NCI-H2107 treated with DMSO at 0.1 percent for 48 hours (cell line): ENCODE data around the gene MED29.

Experiments used
- DNase-seq: peaks from one replicate; lab custom pipeline; 2025; ENCODE audit not compliant: unreplicated experiment; lab: John Stamatoyannopoulos, UW

The MED29 gene

DNA sequence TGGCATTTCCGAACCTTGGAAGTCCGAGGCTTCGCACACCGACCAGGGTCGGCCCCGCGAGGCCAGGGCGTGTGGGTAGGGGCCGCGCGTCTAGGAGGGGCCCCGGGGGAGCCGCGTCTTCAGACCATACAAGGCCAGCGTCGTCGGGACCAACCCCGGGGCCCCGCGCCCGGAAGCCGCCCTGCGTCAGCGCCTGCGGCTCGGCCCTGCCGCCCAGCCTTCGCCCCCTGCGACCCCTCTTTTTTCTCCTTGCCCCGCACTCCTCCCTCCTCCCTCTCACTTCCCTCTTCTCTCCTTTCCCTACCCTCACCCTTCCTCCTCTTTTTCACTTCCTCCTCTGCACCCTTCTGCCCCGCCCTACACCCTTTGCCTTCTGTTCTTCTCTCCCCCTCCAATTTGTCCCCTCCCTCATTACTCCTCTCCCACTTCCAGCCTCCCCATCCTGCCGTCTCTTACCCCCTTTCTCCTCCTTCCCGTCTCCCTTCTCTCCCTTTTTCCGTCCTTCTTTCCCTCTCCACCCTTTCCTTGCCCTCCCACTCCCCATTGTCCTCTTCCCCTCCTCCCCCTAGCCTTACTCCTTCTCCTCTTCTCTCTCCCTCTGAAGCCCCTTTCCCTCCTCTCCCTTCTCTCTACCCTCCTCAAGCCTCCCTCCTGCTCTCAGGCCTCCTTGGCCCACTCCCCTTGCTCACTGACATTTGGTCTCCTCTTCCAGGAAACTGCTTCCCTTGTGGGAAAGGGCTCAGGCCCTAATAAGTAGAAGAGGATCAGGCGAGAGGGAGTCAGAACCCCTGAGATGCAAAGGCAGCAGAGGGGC is 19.0 kb downstream of the MED29 start:
- no peak for DNase-seq

GRCh38 chr19:39410831-39411080 is 19.6 kb downstream of the MED29 start:
- DNase-seq, result no peak

DNA sequence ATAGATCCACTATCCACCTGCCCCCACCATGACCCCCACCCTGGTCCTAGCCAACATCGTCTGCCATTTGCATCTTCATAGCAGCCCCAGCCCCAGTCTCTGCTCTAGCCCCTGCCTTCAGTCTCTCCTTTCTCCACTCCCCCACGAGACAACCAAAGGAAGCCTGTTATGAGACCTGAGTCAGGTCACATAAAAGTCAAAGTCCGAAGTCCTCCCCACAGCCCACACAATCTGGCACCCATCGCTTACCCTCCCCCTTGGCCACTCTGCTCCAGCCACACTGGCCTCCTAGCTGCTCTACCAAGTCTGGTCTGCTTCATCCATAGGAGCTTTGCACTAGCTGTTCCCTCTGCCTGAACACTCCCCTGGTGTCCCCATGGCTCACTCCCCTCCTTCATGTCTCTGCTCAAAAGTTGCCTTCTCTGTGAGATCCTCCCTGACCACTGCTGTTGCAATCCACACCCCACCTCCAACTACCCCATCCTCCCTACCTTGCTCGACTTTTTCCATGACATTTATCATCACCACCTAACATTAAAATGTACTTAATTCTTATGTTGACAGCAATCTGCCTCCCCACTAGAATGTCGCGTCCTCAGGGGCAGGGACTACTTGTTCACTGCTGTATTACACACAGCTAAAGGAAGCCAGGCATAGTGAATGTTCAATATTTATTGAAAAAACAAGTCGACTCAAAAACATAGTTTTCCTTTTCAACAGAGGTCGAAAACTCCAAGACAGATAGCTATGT is 20.1 kb downstream of the MED29 start:
- no peak for DNase-seq

GRCh38 chr19:39411832-39412099 is 20.6 kb downstream of the MED29 start:
- peak; percentile 95 for DNase-seq

DNA sequence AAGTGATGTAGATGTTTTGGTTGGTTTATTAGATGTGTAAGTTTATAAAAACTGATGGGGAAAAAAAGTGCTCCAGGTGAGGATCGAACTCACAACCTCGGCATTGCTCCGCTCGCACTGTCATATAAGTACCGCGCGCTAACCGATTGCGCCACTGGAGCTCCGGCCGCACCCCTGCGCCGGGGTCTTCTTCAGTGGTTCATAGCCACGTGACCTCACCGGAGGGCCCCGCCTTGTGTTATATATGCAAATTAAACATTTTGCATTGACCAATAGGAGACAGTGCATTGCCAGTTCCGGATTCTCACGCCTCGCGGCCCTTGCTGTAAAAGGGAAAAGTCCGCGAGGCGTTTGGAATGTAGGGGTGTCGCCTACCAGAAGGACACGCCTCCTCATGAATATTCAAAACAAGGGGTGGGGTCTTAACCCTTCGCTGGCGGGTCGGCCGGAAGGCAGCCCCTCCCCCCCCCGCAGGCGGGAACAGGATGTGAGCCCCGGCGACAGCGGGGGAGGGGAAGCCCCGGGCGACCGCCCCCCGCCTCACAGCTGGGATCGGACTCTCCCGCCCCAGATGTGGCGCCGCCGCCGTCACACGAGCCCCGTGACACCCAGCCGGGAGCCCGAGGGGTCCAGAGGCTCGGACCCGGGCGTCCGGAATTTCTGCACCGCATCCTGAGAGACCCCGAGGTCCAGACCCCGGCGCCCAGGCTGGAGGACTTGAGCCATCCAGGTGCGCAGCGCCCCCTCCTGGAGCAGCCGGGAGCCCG is 21.1 kb downstream of the MED29 start, which contains the start of gene PLEKHG2:
PLEKHG2 (plus strand) TSS at position 570 of the 767 bp plus-strand sequence. CDS start 1,418 bp downstream, outside the sequence.
- DNase-seq, result peak; percentile 95

DNA sequence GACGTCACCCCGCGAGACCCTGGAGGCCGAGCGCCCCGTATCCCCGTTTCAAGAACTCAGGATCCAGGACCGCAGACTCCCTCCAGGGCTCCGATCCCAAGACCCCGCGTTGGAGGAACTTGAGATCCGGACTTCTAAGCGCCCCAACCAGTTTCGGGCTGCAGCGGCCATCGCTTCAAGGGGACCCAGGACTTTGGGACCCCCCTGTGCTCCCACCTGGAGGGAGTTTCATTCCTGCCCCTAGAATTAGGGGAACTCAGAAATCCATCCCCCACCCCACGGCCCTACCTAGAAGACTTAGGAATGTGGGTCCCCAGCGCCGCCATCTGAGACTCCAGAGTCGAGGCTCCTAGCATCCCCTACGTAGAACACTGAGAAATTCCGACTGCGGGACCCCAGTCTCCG is 21.7 kb downstream of the MED29 start:
- no peak for DNase-seq

- no peak for DNase-seq
These were observed 22.2 kb downstream of the MED29 start for GRCh38 chr19:39413272-39413910.

DNA sequence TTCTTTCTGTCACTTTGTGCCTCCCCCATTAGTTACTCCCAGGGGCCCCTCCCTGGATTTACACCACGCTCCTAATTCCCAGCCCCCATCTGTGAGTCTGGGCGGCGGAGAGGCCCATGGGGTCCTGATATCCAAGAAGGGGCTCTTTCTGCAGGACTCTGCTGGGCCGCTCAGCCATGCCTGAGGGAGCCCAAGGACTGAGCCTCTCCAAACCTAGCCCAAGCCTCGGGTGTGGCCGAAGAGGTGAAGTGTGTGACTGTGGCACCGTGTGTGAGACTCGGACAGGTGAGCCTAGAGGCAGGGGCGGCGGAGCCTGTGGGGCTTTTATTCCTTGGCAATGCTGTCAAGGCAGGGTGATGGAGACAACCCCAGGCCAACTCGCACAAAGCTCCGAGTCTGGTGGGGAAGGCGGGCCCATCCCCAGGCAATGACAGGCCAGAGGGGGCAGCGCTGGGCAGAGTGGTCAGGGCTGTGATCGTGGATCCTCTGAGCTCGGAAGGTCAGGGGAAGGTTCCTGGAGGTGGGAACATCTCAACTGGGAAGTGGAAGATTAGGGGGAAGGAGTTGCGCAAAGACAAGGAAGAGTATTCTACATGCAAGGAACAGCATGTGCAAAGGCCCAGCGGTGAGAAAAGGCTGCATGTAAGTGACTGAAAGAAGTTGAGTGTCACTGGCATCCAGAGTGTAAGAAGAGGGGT is 22.9 kb downstream of the MED29 start:
- DNase-seq, result no peak

GRCh38 chr19:39415111-39416046 is 24.2 kb downstream of the MED29 start:
- no peak for DNase-seq

DNA sequence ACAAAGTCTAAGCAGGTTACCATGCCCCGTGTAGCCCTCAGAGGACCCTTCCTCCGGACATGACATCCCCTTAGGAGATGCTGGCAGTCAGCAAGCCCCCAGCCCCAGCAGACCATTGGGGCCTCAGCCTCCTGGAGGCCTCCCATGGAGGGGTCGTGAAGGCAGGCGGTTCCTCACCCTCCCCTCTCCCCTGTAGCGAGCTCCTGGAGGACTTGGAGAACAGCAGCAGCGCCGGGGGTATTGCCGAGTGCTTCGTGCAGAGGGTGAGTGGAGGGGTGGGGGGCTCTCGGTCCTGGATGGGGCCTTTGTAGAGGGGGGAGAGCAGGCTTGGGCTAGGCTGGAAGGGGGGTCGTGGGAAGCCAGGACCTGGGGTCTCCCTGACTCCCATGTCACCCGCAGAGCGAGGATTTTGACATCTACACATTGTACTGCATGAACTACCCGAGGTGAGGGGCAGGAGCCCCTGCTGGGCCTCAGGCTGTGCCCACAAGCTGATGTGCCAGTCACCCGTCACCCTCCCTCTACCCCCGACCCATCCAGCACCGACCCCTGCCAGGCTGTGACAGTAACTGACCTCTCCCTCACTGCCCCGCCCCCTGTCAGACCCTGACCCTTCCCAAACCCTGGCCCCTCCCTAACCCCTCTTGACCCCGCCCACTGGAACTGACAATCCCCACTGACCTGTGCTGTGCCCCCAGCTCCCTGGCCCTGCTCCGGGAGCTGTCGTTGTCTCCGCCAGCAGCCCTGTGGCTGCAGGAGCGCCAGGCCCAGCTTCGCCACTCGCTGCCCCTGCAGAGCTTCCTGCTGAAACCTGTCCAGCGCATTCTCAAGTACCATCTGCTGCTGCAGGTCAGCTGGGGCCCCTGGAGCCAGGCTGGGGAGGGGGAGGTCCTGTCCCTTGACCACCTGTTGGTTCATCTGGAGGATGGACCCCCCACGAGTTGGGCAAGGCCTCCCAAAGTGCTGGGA is 25.3 kb downstream of the MED29 start:
- no peak for DNase-seq

- DNase-seq, result no peak
These were observed 26.4 kb downstream of the MED29 start for GRCh38 chr19:39417463-39418181.

DNA sequence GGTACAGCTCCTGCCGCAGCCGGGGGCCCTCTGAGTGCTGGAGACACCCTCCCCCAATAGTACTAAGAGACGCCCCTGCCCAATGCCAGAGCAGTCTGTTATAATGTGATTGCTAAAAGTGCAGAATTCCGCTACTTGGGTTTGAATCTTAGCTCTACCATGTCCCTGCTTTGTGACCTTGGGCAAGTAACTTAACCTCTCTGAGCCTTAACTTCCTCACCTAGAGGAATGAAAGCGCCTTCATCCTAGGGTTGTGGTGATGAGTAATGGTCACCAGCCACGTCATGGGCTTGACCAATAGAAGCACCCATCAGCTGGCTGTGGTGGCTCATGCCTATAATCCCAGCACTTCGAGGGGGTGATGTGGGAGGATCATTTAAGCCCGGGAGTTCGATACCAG is 27.8 kb downstream of the MED29 start:
- no peak for DNase-seq

GRCh38 chr19:39420769-39421168 is 29.6 kb downstream of the MED29 start:
- no peak for DNase-seq

- DNase-seq, result no peak
These were observed 30.8 kb downstream of the MED29 start for GRCh38 chr19:39422020-39422419.

DNA sequence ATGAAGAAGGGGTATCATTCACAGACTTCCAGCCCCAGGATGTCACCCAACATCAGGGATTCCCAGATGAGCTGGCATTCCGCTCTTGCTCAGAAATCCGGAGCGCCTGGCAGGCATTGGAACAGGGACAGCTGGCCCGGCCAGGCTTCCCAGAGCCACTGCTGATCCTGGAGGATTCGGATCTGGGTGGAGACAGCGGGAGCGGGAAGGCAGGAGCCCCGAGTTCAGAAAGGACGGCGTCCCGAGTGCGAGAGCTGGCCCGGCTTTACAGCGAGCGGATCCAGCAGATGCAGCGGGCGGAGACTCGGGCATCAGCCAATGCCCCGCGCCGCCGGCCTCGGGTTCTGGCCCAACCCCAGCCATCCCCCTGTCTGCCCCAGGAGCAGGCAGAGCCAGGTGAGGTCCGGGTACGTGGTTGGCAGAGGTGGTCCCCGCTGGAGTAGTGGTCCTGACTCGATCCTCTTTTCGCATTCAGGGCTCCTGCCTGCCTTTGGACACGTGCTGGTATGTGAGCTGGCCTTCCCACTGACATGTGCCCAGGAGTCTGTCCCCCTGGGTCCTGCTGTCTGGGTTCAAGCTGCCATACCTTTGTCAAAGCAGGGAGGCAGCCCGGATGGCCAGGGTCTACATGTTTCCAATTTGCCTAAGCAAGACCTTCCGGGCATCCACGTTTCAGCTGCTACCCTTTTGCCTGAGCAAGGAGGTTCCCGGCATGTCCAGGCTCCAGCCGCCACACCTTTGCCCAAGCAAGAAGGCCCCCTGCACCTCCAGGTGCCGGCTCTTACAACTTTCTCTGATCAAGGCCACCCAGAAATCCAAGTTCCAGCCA is 32.3 kb downstream of the MED29 start:
- DNase-seq, result no peak

GRCh38 chr19:39424934-39425333 is 33.8 kb downstream of the MED29 start:
- DNase-seq, result no peak

GRCh38 chr19:39425744-39426143 is 34.6 kb downstream of the MED29 start:
- DNase-seq, result no peak
